GM08714 (cell line): ENCODE measurements around the gene CNNM4.

Source experiments
- H3K4me3 ChIP-seq: fragments of 200-500 bp; sonication (Bioruptor generic); 2 replicates; pipeline ENCODE4 v1.5.1; 2014; ENCODE audit warnings: mild to moderate bottlenecking, low read length, inconsistent platforms
- ZNF274 ChIP-seq: IDR thresholded peaks from 2 replicates; pipeline ENCODE4 v1.6.1; 2012; ENCODE audit warnings: mild to moderate bottlenecking, low read depth, low read length

The CNNM4 gene

GRCh38 chr2:96760036-96760985 lies at the start of gene CNNM4:
TSS of gene CNNM4 (plus strand) at chr2:96760902. CDS start at chr2:96761000, 98 bp downstream.
- TF ChIP-seq ZNF274: no peak
- H3K4me3 ChIP-seq: peak within 1 kb of the TSS; percentile 83

GRCh38 chr2:96710985-96711384 lies 49.7 kb upstream of the CNNM4 start:
- no peak for TF ChIP-seq ZNF274
- H3K4me3 ChIP-seq: no peak overlapping the region

GRCh38 chr2:96715658-96716057 lies 45.0 kb upstream of the CNNM4 start:
- TF ChIP-seq ZNF274: no peak
- no peak overlapping the region for H3K4me3 ChIP-seq

- TF ChIP-seq ZNF274: no peak
- no peak overlapping the region for H3K4me3 ChIP-seq
Observed at GRCh38 chr2:96716388-96716787, 44.3 kb upstream of the CNNM4 start.

GRCh38 chr2:96726131-96726530 lies 34.6 kb upstream of the CNNM4 start:
- H3K4me3 ChIP-seq: no peak overlapping the region
- no peak for TF ChIP-seq ZNF274

GRCh38 chr2:96727431-96727830 lies 33.3 kb upstream of the CNNM4 start:
- H3K4me3 ChIP-seq: no peak overlapping the region
- no peak for TF ChIP-seq ZNF274

GRCh38 chr2:96729748-96730147 lies 31.0 kb upstream of the CNNM4 start:
- no peak for TF ChIP-seq ZNF274
- no peak overlapping the region for H3K4me3 ChIP-seq

- TF ChIP-seq ZNF274: no peak
- no peak overlapping the region for H3K4me3 ChIP-seq
Observed at GRCh38 chr2:96730212-96730611, 30.5 kb upstream of the CNNM4 start.

- H3K4me3 ChIP-seq: no peak overlapping the region
- TF ChIP-seq ZNF274: no peak
Observed at GRCh38 chr2:96733931-96734330, 26.8 kb upstream of the CNNM4 start.

GRCh38 chr2:96734880-96735583 lies 25.7 kb upstream of the CNNM4 start:
- TF ChIP-seq ZNF274: no peak
- H3K4me3 ChIP-seq: no peak overlapping the region

- no peak for TF ChIP-seq ZNF274
- no peak overlapping the region for H3K4me3 ChIP-seq
Observed at GRCh38 chr2:96737251-96737650, 23.5 kb upstream of the CNNM4 start.

- no peak for TF ChIP-seq ZNF274
- H3K4me3 ChIP-seq: no peak overlapping the region
Observed at GRCh38 chr2:96737831-96738230, 22.9 kb upstream of the CNNM4 start.

GRCh38 chr2:96739076-96739632 lies 21.5 kb upstream of the CNNM4 start:
- no peak for TF ChIP-seq ZNF274
- peak overlapping the region; percentile 90 for H3K4me3 ChIP-seq

- no peak for TF ChIP-seq ZNF274
- peak within 1 kb of the TSS; percentile 90 for H3K4me3 ChIP-seq
Observed at GRCh38 chr2:96739633-96740428, 20.9 kb upstream of the CNNM4 start, which contains the start of gene LMAN2L. TSS of gene LMAN2L (minus strand) at chr2:96740064. CDS start at chr2:96740040, 24 bp downstream.
